HG03139 (cell line): ENCODE results near the gene OSTF1.

Experiments
- ATAC-seq: cut with Tn5 transposase; IDR thresholded peaks from one replicate; pipeline ENCODE4 v1.9.1; 2021; ENCODE audit not compliant: unreplicated experiment

Gene OSTF1

DNA sequence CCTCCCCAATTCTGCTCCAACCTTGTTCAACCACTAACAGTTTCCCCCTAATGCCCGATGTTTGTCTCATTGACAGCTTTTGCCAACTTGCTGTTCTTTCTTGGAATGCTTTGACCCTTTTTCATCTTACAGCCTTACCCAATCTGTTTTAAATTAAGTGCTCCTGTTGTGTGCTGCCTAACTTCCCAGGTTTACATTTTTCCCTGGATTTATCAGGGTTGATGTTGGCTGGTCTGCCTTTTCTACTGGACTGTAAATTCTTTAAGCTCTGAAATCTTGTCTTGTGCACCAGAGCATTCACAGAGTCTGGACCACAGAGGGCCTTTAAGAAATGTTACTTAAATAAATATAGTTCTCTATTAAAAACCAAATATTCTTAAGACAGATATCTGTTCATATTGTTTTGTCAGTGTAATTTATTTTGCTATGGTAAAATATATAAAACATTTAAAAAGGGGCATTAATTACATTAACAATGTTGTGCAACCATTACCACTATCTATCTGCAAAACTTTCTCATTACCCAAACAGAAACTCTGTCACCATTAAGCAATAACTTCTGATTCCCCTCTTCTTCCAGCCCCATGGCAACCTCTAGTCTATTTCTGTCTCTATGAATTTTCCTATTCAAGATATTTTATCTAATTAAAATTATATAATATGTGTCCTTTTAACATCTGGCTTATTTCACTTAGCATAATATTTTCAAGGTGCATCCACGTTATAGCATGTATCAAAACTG, 73.0 kb downstream of the OSTF1 start:
- no peak for ATAC-seq

DNA sequence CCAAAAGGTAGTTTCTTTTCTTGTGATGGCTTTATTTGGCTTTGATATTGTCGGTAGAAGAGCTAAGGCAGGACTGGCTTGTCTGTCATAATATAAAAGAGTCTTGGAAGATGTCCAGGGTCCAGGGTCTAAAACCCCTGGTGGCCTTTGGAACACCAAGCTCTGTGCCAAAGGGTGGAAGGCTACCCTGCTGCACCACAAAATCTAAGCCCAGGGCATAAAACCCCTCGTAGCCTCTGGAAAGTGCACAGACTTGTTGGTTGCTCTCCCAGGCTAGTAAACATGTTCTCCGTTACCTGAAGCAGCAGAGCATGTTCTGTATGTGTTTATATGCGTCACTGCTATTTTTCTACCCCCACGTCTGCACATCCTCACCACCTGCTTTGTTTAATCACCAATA, 75.5 kb downstream of the OSTF1 start:
- ATAC-seq, result no peak

DNA sequence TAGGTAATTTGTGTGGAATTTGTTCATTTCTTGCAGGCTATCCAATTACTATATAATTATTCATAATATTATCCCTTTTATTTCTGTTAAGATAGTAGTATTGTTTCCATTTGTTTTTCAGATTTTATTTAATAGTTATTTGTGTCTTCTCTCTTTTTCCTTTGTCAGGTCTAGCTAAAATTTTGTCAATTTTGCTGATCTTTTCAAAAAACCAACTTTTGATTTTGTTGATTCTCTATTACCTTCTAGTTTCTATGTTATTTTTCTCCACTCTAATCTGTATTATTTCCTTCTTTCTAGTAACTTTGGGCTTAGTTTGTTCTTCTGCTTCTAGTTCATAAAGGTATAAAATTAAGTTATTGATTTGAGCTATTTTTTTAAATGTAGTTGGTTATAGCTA, 76.3 kb downstream of the OSTF1 start:
- ATAC-seq, result no peak

DNA sequence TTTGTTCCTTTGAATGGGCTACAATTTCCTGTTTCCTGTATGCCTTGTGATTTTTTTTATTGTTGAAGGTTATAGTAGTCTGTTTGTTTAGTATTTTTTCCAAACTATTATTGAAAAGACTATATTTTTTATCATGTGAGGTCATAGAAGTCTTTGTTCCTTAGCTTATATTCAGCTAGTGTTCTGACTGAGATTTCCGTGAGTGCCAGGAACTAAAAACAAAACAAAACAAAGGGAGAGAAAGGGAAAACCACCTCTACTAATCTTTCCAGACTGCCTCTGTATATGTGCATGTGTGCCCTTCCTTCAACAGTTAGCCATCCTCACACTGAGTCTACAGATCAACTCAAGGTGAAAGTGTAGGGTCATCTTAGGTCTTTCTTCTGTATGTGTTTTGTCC, 79.0 kb downstream of the OSTF1 start:
- ATAC-seq, result no peak

DNA sequence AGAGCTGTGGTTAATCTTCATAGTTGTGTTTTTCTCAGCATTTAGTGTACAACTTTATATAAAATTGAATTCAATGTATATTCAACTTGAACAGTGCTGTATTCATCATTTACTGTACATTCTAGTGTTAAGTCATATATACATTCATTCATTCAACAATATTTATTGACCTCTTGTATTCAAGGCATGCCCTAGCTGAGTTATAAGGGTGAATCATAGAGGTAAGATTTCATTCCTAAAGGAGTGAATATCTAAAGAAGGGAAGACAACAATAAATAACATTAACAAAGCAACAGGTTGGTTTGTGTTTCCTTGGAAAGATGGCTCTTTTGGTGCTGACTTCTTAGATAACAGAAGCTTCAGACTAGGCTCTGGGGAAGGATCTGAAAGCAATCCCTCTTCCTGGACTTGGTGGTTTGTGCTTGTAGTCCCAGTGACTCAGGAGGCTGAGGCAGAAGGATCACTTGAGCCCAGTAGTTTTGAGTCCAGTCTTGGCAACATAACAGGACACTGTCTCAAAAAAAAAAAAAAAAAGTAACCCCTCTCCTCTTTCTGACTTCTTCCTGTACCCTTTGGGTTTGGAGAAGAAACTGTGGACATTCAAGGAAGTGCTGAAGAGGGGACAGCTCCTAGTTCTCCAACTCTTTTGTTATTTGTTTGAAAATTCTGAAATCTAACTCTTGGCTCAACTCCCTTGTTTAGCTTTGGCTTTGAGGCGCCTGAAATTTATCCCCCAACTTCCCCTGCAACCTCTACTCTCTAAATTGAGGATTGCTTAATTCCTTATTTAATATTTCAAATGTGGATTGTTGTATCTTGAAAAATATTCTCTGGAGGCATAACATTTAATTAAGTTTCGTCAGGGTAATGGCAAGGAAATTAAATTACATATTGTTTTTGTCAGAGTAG, 80.2 kb downstream of the OSTF1 start:
- no peak for ATAC-seq

DNA sequence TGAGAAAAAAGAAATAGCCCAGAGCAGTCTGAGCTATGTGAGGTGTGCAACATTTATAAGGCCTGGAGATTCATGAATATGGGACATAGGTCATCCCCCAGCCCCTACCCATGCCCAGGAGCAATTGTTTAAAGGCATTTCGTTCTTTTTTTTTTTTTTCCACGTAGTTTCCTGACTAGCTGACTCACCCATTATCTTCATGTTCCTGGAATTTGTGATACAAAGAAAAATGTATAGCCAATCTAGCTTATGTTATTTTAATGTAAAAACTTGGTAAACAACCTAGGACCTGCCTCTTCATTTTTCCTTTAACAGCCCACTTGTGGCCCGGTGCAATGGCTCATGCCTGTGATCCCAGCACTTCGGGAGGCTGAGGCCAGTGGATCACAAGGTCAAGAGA, 81.3 kb downstream of the OSTF1 start:
- ATAC-seq, result no peak

DNA sequence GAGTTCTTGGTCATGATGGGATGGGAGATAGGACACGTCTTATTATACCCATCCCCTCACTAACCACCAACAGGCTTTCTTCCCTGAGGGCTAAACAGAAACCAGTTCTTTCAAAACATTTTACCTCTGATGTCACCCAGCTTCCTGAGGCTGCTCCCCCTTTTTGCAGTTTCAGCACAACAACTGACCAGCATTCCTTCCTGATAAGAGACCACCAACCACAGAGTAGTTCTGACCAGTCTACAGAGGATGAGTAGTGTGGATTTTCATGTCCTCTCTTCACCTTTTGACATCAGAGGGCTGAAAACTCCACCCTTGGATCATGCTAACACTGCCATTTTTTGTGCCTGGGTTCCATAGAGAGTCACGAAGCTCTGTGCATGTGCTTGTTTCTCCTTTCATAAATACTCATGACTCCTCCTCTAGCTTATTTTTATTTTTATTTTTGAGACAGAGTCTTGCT, 82.6 kb downstream of the OSTF1 start:
- no peak for ATAC-seq

DNA sequence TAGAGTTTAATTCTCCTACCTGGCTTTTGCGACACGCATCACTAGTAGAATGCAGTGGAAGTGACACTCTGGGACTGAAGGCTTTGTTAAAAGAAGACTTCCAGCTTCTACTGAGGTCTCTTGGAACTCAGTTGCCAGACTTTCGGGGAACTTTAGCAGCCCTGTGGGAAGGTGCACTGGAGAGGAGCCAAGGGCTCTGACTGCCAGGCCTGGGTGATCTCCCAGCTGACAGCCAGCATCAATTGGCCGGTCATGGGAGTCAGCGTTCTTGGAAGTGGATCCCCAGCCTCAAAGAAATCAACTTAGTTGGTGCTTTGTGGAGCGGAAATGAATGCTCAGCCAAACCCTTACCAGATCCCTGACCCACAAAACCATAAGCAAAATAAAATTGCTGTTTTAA, 87.1 kb downstream of the OSTF1 start:
- ATAC-seq, result no peak

DNA sequence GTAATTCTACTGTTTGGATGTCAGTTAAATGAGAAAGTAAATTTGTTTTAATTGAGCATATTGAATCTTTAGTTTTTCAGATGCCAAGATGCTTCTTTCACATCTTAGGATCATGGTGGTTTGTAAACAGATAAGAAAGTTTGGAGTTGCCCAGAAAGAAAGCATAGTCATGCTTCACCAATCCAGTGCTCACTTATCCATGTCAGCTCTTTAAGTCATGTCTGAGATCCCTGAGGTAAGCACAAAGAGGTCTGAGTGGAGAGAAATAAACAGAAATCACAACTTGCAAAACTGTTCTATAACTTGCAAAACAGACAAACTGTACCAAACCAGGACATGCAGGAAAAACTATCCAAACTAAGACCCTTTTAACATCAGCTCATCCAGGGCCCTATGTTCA, 87.7 kb downstream of the OSTF1 start:
- no peak for ATAC-seq

DNA sequence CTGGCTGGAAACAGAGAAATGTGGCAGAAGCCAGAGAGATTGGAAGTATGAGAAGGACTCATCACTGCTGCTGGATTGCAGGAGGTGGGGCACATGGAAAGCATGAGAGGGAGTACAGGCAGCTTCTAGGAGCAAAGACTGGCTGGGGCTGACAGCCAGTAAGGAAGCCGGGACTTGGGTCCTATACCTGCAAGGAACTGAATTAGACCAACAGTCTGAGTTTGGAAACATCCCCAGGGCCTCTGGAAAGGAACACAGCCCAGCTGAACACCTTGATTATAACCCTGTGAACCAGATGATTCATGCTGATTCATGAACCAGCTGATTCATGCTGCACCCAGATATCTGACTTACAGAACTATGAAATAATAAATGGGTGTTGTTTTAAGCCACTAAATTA, 93.4 kb downstream of the OSTF1 start:
- no peak for ATAC-seq

DNA sequence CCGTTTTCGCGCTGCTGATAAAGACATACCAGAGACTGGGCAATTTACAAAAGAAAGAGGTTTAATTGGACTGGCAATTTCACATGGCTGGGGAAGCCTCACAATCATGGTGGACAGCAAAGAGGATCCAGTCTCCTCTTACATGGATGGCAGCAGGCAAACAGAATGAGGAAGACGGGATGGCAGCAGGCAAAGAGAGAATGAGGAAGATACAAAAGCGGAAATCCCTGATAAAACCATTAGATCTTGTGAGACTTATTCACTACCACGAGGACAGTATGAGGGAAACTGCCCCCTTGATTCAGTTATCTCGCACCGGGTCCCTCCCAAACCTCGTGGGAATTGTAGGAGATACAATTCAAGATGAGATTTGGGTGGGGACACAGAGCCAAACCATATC, 95.0 kb downstream of the OSTF1 start:
- ATAC-seq, result no peak

DNA sequence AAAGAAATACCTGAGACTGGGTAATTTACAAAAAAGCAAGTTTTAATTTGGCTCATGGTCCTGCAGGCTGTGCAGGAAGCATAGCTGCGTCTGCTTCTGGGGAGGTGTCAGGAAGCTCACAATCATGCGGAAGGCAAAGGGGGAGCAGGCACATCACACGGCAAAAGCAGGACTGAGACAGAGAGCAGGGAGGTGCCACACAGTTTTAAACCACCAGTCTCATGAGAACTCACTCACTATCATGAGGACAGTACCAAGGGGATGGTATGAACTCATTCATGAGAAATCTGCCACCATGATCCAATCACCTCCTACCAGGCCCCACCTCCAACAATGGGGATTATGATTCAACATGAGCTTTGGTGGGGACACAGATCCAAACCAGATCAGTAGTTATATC, 96.2 kb downstream of the OSTF1 start:
- no peak for ATAC-seq

DNA sequence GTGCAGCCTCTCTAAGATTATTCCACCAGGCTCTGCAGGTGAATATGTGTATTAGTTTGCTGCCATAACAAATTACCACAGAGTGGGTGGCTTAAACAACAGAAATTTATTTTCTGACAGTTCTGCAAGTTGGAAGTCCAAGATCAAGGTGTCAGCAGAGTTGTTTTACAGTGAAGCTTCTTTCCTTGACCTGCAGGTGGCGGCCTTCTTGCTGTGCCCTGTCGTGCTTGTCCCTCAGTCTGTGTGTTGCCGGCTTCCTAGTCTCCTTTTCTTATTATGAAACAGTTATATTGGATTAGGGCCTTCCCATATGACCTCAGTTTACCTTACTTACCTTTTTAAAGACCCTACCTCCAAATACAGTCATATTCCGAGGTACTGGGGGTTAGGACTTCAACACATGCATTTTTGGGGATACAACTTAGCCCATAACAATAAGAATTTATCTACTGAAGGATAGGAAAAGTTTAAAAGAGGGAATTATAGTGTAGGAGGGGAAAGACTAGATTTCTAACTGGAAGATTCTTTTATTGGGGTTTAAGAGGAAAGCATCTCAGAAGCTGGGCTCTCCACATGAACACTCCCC, 97.4 kb downstream of the OSTF1 start:
- peak; percentile 88 for ATAC-seq

DNA sequence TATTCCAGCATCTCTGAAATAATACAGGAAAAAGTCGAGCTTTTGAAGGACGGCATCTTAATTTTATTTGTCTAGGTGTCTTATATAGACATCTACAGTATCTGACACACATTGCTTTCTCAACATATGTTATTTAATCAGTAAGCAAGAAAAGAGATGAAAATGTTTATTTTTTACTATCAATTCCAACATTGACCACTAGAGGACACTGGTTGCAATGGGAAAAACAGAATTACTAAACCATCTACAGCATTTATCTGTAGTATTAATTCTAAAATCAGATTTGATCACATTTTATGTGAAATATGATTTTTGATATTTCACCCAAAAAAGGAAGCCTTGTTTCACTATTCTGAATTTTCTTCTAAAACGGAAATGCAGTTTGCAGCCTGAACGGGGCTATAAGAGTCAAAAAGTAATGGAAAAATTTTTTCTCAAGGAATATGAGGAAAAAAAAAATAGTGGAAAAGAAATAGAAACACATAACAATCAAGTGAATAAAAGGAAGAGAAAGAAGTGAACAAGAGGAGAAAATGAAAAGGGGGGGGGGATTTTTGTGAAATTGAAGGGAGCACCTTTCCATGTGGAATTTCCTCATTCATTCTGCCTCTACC, 98.6 kb downstream of the OSTF1 start:
- ATAC-seq, result no peak

DNA sequence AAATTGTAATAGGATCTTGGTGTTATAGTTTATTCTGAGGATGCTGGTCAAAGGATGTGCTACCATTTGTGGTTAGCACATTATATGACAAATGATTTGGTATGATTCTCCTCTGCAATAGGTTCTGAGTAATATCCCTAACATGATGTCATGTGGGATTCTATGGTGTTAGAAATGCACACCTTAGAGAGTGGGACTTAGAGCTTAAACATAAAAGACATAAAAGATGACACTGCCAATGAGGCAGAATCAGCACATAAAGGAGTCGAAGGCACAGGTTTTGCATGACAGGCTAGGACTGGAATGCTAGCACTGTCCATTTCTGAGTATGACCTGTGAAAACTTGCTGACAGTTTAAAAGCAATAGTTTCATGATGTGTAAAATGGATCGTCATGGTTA, 100.4 kb downstream of the OSTF1 start:
- no peak for ATAC-seq

DNA sequence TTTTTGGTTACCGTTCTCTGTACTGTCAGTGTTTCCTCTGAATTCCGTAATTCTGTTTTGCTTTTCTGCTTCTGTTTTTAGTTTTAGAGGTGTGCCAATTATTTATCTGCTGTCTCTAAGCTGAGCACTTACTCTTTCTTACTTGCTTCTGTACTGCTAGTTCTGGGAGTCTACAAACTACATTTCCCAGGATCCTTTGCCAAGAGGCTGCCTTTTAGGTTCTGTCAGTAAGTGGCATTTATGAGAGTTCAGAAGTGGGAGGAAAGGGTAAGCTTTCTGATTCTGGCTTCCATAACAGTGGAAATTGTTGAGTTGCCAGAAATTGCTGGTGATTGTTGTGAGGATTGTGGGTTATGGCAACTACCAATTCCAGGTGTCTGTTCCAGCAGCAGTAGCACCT, 102.4 kb downstream of the OSTF1 start:
- ATAC-seq, result no peak
